Measurements from ENCODE around the gene LPIN1.

The LPIN1 gene

GRCh38 chr2:11701206-11701605 lies 45.2 kb upstream of the LPIN1 start:
- in situ Hi-C loops (cut with HindIII; ENCODE audit: low sequenced_read_pairs) = no loop called here
- DNase-seq (ENCODE audit: low read depth) = no peak
- no peak for TF ChIP-seq CTCF (IDR thresholded peaks at IDR 0.05; ENCODE audit: low read depth, low read length, missing control alignments)
- H3K4me3 ChIP-seq (ENCODE audit: low read depth, low read length) = no peak overlapping the region

- in situ Hi-C loops (cut with HindIII; ENCODE audit: low sequenced_read_pairs) = no loop called here
- TF ChIP-seq CTCF (IDR thresholded peaks at IDR 0.05; ENCODE audit: low read depth, low read length, missing control alignments) = no peak
- no peak for DNase-seq (ENCODE audit: low read depth)
- no peak overlapping the region for H3K4me3 ChIP-seq (ENCODE audit: low read depth, low read length)
Observed at GRCh38 chr2:11701751-11702301, 44.6 kb upstream of the LPIN1 start.

GRCh38 chr2:11702946-11703345 lies 43.5 kb upstream of the LPIN1 start:
- no peak for TF ChIP-seq CTCF (IDR thresholded peaks at IDR 0.05; ENCODE audit: low read depth, low read length, missing control alignments)

GRCh38 chr2:11703700-11704099 lies 42.7 kb upstream of the LPIN1 start:
- in situ Hi-C loops (cut with HindIII; ENCODE audit: low sequenced_read_pairs) = no loop called here
- DNase-seq (ENCODE audit: low read depth) = no peak
- no peak overlapping the region for H3K4me3 ChIP-seq (ENCODE audit: low read depth, low read length)
- TF ChIP-seq CTCF (IDR thresholded peaks at IDR 0.05; ENCODE audit: low read depth, low read length, missing control alignments) = no peak

More at GRCh38 chr2:11702946-11703345, 43.5 kb upstream of the LPIN1 start:
- H3K4me3 ChIP-seq (ENCODE audit: low read depth, low read length) = no peak overlapping the region
- in situ Hi-C loops (cut with HindIII; ENCODE audit: low sequenced_read_pairs) = no loop called here
- DNase-seq (ENCODE audit: low read depth) = no peak

- DNase-seq (ENCODE audit: low read depth) = no peak
- H3K4me3 ChIP-seq (ENCODE audit: low read depth, low read length) = no peak overlapping the region
- in situ Hi-C loops (cut with HindIII; ENCODE audit: low sequenced_read_pairs) = no loop called here
- TF ChIP-seq CTCF (IDR thresholded peaks at IDR 0.05; ENCODE audit: low read depth, low read length, missing control alignments) = no peak
Observed at GRCh38 chr2:11705063-11705462, 41.4 kb upstream of the LPIN1 start.

- DNase-seq (ENCODE audit: low read depth) = no peak
- in situ Hi-C loops (cut with HindIII; ENCODE audit: low sequenced_read_pairs) = no loop called here
- no peak for TF ChIP-seq CTCF (IDR thresholded peaks at IDR 0.05; ENCODE audit: low read depth, low read length, missing control alignments)
- H3K4me3 ChIP-seq (ENCODE audit: low read depth, low read length) = no peak overlapping the region
Observed at GRCh38 chr2:11705711-11706110, 40.7 kb upstream of the LPIN1 start.

- in situ Hi-C loops (cut with HindIII; ENCODE audit: low sequenced_read_pairs) = no loop called here
- H3K4me3 ChIP-seq (ENCODE audit: low read depth, low read length) = no peak overlapping the region
- no peak for DNase-seq (ENCODE audit: low read depth)
- TF ChIP-seq CTCF (IDR thresholded peaks at IDR 0.05; ENCODE audit: low read depth, low read length, missing control alignments) = no peak
Observed at GRCh38 chr2:11708106-11708505, 38.3 kb upstream of the LPIN1 start.

Data from astrocyte of the cerebellum (primary cell).